ENCODE measurements around the gene MYOC. TPM values are rescaled to one million over a fixed set of nuclear protein-coding genes. Genes with fewer than 3 reads are reported as not detected.

Gene MYOC
- total RNA-seq, 1 experiment from 2014 or later = not detected

DNA sequence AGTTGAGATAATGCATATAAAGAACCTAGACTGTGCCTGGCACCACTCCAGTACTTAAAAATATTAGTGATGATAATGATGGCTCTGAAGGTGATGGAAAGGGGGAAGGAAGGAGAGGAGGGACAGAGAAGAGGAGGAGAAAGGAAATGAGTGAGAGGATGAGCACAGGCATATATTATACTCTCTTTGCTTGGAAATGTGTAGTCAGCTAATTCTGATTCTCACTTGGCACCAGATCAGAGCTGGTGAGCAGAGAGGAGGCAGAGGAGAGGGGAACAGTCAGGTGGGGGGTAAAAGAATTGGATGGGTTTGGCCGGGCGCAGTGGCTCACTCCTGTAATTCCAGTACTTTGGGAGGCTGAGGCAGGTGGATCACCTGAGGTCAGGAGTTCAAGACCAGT, 24.3 kb upstream of the MYOC start:
- in situ Hi-C loops (cut with HindIII; ENCODE audit: low pct_unique_long_range_greater_than_20kb, low sequenced_read_pairs) = no loop called here
- ChIA-PET POLR2A (no interaction called here), CTCF (interaction anchor here (0.7 kb wide), 1 partner anchor 460 kb away, joined by 6 read pairs; no protein-coding TSS in a partner anchor)
- TF ChIP-seq TCF7L2 (IDR thresholded peaks at IDR 0.05; ENCODE audit: low read depth, low read length) (no peak), SIN3A (IDR thresholded peaks at IDR 0.05; ENCODE audit: borderline replicate concordance, insufficient read depth, low read depth, low read length) (no peak)
- TF ChIP-seq, protein P1, sequence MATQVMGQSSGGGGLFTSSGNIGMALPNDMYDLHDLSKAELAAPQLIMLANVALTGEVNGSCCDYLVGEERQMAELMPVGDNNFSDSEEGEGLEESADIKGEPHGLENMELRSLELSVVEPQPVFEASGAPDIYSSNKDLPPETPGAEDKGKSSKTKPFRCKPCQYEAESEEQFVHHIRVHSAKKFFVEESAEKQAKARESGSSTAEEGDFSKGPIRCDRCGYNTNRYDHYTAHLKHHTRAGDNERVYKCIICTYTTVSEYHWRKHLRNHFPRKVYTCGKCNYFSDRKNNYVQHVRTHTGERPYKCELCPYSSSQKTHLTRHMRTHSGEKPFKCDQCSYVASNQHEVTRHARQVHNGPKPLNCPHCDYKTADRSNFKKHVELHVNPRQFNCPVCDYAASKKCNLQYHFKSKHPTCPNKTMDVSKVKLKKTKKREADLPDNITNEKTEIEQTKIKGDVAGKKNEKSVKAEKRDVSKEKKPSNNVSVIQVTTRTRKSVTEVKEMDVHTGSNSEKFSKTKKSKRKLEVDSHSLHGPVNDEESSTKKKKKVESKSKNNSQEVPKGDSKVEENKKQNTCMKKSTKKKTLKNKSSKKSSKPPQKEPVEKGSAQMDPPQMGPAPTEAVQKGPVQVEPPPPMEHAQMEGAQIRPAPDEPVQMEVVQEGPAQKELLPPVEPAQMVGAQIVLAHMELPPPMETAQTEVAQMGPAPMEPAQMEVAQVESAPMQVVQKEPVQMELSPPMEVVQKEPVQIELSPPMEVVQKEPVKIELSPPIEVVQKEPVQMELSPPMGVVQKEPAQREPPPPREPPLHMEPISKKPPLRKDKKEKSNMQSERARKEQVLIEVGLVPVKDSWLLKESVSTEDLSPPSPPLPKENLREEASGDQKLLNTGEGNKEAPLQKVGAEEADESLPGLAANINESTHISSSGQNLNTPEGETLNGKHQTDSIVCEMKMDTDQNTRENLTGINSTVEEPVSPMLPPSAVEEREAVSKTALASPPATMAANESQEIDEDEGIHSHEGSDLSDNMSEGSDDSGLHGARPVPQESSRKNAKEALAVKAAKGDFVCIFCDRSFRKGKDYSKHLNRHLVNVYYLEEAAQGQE (IDR thresholded peaks at IDR 0.05; ENCODE audit: insufficient read depth in 1 of 2, low read depth in 2 of 2, low read length in 1 of 2) = no peak
- TF ChIP-seq, protein P2, sequence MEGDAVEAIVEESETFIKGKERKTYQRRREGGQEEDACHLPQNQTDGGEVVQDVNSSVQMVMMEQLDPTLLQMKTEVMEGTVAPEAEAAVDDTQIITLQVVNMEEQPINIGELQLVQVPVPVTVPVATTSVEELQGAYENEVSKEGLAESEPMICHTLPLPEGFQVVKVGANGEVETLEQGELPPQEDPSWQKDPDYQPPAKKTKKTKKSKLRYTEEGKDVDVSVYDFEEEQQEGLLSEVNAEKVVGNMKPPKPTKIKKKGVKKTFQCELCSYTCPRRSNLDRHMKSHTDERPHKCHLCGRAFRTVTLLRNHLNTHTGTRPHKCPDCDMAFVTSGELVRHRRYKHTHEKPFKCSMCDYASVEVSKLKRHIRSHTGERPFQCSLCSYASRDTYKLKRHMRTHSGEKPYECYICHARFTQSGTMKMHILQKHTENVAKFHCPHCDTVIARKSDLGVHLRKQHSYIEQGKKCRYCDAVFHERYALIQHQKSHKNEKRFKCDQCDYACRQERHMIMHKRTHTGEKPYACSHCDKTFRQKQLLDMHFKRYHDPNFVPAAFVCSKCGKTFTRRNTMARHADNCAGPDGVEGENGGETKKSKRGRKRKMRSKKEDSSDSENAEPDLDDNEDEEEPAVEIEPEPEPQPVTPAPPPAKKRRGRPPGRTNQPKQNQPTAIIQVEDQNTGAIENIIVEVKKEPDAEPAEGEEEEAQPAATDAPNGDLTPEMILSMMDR (IDR thresholded peaks at IDR 0.05) = no peak
- Histone ChIP-seq H3K27ac (ENCODE audit: low read length) (no peak overlapping the region), H3K36me3 (ENCODE audit: control insufficient read depth, insufficient read depth, low read length) (no peaks in the 10 kb centered on the region), H3K4me1 (ENCODE audit: control insufficient read depth, insufficient read depth, low read length) (no peaks in the 10 kb centered on the region), H3K9me3 (ENCODE audit: control insufficient read depth, insufficient read depth, low read depth, low read length) (no peaks in the 10 kb centered on the region), H3K4me3 (ENCODE audit: low read depth in 2 of 2, low read length in 2 of 2) (no peak overlapping the region), H3K27me3 (ENCODE audit: control insufficient read depth, insufficient read depth, low read length) (peaks cover 10% of the 10 kb centered on the region)
- intact Hi-C loops (cut with micrococcal nuclease; ENCODE audit: unreplicated experiment) = no loop called here
- no TSS peak for BruUV-seq (replicated peaks)
- DNase-seq (ENCODE audit: low read depth, low spot score) (no peak), ATAC-seq (no peak)

DNA sequence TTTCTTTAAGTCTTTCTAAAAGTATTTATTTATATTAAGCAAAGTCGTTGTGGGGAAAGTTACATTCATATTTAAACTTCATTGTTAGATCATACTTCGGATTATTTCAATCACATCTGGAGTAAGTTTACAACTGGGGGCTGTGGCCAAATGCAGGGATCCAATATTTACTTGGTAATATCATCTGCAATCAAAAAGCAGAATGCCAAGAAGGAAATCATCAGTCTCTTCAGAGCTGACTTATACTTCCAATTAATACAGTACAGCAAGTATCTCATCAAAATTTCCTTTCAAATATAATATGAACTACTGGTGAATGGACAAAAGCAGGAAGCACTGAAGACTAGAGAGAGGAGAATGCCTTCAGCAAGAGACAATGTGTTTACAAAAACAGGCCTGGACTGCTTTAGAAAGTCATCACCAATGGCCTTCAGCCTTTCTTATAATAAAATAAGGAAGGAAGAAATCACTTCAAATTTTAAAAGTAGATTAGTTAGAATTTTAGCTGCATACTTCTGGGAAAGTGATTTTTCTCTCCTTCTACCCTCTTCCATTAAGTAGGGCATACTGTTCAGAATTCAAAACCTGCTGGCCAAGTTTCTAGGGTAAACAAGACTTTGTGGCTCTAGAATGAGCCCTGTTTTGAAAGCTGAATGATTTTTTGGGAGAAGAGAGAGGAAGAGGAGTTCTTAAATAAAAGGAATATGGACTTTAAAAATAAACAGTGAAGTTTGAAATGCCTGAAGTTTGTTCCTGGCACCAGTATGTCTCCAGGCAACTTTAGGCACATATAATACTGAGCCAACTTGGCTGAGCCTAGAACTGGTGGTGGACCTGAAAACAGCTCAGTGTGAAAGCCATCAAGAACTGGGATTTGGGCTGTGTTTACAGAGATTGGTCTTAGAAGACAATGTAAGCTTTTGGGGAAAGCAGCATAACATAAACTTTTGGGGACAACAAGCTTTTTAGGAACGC, 22.2 kb upstream of the MYOC start:
- Histone ChIP-seq H3K9me3 (ENCODE audit: control insufficient read depth, insufficient read depth, low read depth, low read length) (no peaks in the 10 kb centered on the region), H3K36me3 (ENCODE audit: control insufficient read depth, insufficient read depth, low read length) (no peaks in the 10 kb centered on the region), H3K27ac (ENCODE audit: low read length) (no peak overlapping the region), H3K4me1 (ENCODE audit: control insufficient read depth, insufficient read depth, low read length) (no peaks in the 10 kb centered on the region), H3K27me3 (ENCODE audit: control insufficient read depth, insufficient read depth, low read length) (peaks cover 10% of the 10 kb centered on the region), H3K4me3 (ENCODE audit: low read depth in 2 of 2, low read length in 2 of 2) (no peak overlapping the region)
- DNase-seq (ENCODE audit: low read depth, low spot score) = no peak
- no peak for ATAC-seq
- ChIA-PET POLR2A (no interaction called here), CTCF (interaction anchor here (0.6 kb wide), 1 partner anchor 35 kb away, joined by 4 read pairs; no protein-coding TSS in a partner anchor)
- in situ Hi-C loops (cut with HindIII; ENCODE audit: low pct_unique_long_range_greater_than_20kb, low sequenced_read_pairs) = no loop called here
- no peak for TF ChIP-seq POLR2AphosphoS5 (IDR thresholded peaks at IDR 0.05; ENCODE audit: low read depth, low read length)
- no peak for TF ChIP-seq TCF7L2 (IDR thresholded peaks at IDR 0.05; ENCODE audit: low read depth, low read length)
- TF ChIP-seq, protein P2 (IDR thresholded peaks at IDR 0.05) = no peak
- TF ChIP-seq SIN3A (IDR thresholded peaks at IDR 0.05; ENCODE audit: borderline replicate concordance, insufficient read depth, low read depth, low read length) = no peak
- TF ChIP-seq, protein P1 (IDR thresholded peaks at IDR 0.05; ENCODE audit: insufficient read depth in 1 of 2, low read depth in 2 of 2, low read length in 1 of 2) = no peak
- BruUV-seq (replicated peaks) = no TSS peak
- intact Hi-C loops (cut with micrococcal nuclease; ENCODE audit: unreplicated experiment) = no loop called here
